Amniotic epithelial cell (primary cell): ENCODE data around the gene VWA8.
"Not testable (repeated sequence)": the region's sequence is repeated elsewhere in the genome, so short reads cannot be mapped to it uniquely, and the experiment has no call there.

Experiments
- DNase-seq: peaks from one replicate; pipeline ENCODE4 v3.0.0-alpha.2; 2010; ENCODE audit warnings: low read depth

Gene VWA8

GRCh38 chr13:41922894-41923293 lies 38.0 kb downstream of the VWA8 start:
- DNase-seq = not testable (repeated sequence)

GRCh38 chr13:41919741-41920487 lies 41.0 kb downstream of the VWA8 start:
- no peak for DNase-seq

- DNase-seq = no peak
Observed at GRCh38 chr13:41919031-41919740, 41.7 kb downstream of the VWA8 start.

- DNase-seq = peak; percentile 57
Observed at GRCh38 chr13:41917641-41918040, 43.3 kb downstream of the VWA8 start.

GRCh38 chr13:41916173-41916954 lies 44.5 kb downstream of the VWA8 start:
- peak; percentile 83 for DNase-seq

GRCh38 chr13:41915081-41915480 lies 45.8 kb downstream of the VWA8 start:
- no peak for DNase-seq

GRCh38 chr13:41914552-41914951 lies 46.4 kb downstream of the VWA8 start:
- DNase-seq = no peak

GRCh38 chr13:41909506-41909905 lies 51.4 kb downstream of the VWA8 start:
- DNase-seq = peak; percentile 46

- peak; percentile 65 for DNase-seq
Observed at GRCh38 chr13:41905600-41906254, 55.2 kb downstream of the VWA8 start.

- DNase-seq = peak; percentile 15
Observed at GRCh38 chr13:41900918-41901317, 60.0 kb downstream of the VWA8 start.

GRCh38 chr13:41898411-41898810 lies 62.5 kb downstream of the VWA8 start:
- not testable (repeated sequence) for DNase-seq

GRCh38 chr13:41897126-41897525 lies 63.8 kb downstream of the VWA8 start:
- peak; percentile 52 for DNase-seq

GRCh38 chr13:41895478-41895877 lies 65.4 kb downstream of the VWA8 start:
- DNase-seq = no peak

GRCh38 chr13:41891119-41891518 lies 69.8 kb downstream of the VWA8 start:
- DNase-seq = no peak

- no peak for DNase-seq
Observed at GRCh38 chr13:41883147-41883546, 77.8 kb downstream of the VWA8 start.

- not testable (repeated sequence) for DNase-seq
Observed at GRCh38 chr13:41881890-41882289, 79.0 kb downstream of the VWA8 start.

GRCh38 chr13:41880966-41881365 lies 79.9 kb downstream of the VWA8 start:
- no peak for DNase-seq

- DNase-seq = peak; percentile 80
Observed at GRCh38 chr13:41864658-41865057, 96.3 kb downstream of the VWA8 start.

GRCh38 chr13:41862659-41863058 lies 98.2 kb downstream of the VWA8 start:
- DNase-seq = not testable (repeated sequence)

GRCh38 chr13:41859565-41859964 lies 101.3 kb downstream of the VWA8 start:
- peak; percentile 59 for DNase-seq

GRCh38 chr13:41858780-41859179 lies 102.1 kb downstream of the VWA8 start:
- peak; percentile 78 for DNase-seq

- peak; percentile 21 for DNase-seq
Observed at GRCh38 chr13:41854758-41855157, 106.2 kb downstream of the VWA8 start.
